Uterus (tissue), 2 donors: ENCODE measurements around the gene KIFC1.

Experiments used
- CTCF ChIP-seq, 4 experiments: fragments of 200-600 bp in 2 of 4; fragments of 450-650 bp in 2 of 4; sonication (generic) in 2 of 4; IDR thresholded peaks; one replicate each; pipeline ENCODE4 v1.5.1; 2016 to 2019; ENCODE audit warnings: antibody characterized with exemption in 4 of 4, mild to moderate bottlenecking in 2 of 4, moderate library complexity in 1 of 4
- POLR2A ChIP-seq, 2 donors: fragments of 450-650 bp; IDR thresholded peaks; one replicate each; pipeline ENCODE4 v1.6.1; 2016; ENCODE audit warnings: antibody characterized with exemption in 2 of 2, mild to moderate bottlenecking in 1 of 2, moderate library complexity in 1 of 2

DNA sequence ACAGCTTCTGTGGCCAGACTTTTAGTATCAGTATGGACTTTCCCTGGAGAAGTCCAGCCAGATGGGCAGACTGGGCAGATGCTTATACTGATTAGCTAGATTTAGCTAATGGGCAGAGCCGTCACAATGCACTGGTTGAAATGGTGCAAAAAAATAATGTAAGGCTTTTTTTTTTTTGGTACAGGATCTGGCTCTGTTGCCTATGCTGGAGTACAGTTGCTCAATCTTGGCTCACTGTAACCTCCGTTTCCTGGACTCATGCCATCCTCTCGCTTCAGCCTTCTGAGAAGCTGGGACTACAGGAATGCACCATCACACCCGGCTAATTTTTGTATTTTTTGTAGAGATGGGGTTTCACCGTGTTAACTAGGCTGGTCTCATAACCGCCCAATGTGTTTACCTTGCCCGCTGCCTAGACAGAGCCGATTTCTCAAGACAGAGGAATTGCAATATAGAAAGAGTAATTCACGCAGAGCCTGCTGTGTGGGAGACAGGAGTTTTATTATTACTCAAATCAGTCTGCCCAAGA, 16.4 kb upstream of the KIFC1 start:
- TF ChIP-seq CTCF (IDR thresholded peaks at IDR 0.05) (no peak), POLR2A (IDR thresholded peaks at IDR 0.05) (no peak)
